ENCODE measurements around the gene MDM2. TPM values are rescaled to one million over a fixed set of nuclear protein-coding genes. Genes with fewer than 3 reads are reported as not detected.

Gene MDM2
- total RNA-seq, 1 donor from 2014 or later = 36.0 TPM

GRCh38 chr12:68841717-68842116, 33.7 kb downstream of the MDM2 start:
- intact Hi-C loops (cut with micrococcal nuclease) = no loop called here
- Histone ChIP-seq H3K9me3 (replicated peaks) (no peaks in the 10 kb centered on the region), H3K4me1 (peaks cover 10% of the 10 kb centered on the region), H3K27me3 (ENCODE audit: low read depth) (no peaks in the 10 kb centered on the region), H3K36me3 (peaks cover 74% of the 10 kb centered on the region), H3K27ac (replicated peaks) (no peak overlapping the region), H3K4me3 (no peak overlapping the region)
- TF ChIP-seq, protein P1, sequence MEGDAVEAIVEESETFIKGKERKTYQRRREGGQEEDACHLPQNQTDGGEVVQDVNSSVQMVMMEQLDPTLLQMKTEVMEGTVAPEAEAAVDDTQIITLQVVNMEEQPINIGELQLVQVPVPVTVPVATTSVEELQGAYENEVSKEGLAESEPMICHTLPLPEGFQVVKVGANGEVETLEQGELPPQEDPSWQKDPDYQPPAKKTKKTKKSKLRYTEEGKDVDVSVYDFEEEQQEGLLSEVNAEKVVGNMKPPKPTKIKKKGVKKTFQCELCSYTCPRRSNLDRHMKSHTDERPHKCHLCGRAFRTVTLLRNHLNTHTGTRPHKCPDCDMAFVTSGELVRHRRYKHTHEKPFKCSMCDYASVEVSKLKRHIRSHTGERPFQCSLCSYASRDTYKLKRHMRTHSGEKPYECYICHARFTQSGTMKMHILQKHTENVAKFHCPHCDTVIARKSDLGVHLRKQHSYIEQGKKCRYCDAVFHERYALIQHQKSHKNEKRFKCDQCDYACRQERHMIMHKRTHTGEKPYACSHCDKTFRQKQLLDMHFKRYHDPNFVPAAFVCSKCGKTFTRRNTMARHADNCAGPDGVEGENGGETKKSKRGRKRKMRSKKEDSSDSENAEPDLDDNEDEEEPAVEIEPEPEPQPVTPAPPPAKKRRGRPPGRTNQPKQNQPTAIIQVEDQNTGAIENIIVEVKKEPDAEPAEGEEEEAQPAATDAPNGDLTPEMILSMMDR (IDR thresholded peaks at IDR 0.05; ENCODE audit: borderline replicate concordance) = no peak
- DNase-seq = no peak

DNA sequence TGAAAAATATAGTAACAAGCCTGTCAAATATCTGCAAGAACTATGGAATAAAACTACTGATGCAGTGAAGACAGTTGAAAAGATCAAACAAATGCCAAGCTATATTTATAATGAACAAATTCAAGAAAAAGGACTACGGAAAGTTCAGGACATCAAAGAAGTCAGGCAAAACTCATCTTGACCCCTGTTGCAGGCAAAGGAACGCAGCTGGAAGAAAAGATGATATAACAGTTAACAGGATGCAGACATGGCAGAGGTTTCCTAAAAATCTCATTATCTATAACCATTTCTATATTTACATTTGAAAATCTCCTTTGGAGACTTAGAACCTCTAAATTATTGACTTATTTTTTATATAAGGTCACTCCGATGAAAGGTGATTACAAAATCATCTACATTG, 34.1 kb downstream of the MDM2 start:
- H3K36me3 ChIP-seq = peaks cover 70% of the 10 kb centered on the region
- H3K9me3 ChIP-seq (replicated peaks) = no peaks in the 10 kb centered on the region
- H3K4me1 ChIP-seq = peaks cover 10% of the 10 kb centered on the region
- no peak overlapping the region for H3K27ac ChIP-seq (replicated peaks)
- intact Hi-C loops (cut with micrococcal nuclease) = no loop called here
- TF ChIP-seq, protein P1 (IDR thresholded peaks at IDR 0.05; ENCODE audit: borderline replicate concordance) = no peak
- H3K4me3 ChIP-seq = no peak overlapping the region
- no peaks in the 10 kb centered on the region for H3K27me3 ChIP-seq (ENCODE audit: low read depth)
- DNase-seq = no peak

GRCh38 chr12:68842784-68843567, 35.0 kb downstream of the MDM2 start:
- Histone ChIP-seq H3K4me1 (peaks cover 10% of the 10 kb centered on the region), H3K27me3 (ENCODE audit: low read depth) (no peaks in the 10 kb centered on the region), H3K27ac (replicated peaks) (no peak overlapping the region), H3K9me3 (replicated peaks) (no peaks in the 10 kb centered on the region), H3K36me3 (peaks cover 61% of the 10 kb centered on the region), H3K4me3 (no peak overlapping the region)
- intact Hi-C loops (cut with micrococcal nuclease) = no loop called here
- TF ChIP-seq, protein P1 (IDR thresholded peaks at IDR 0.05; ENCODE audit: borderline replicate concordance) = no peak
- no peak for DNase-seq

GRCh38 chr12:68844318-68844745, 36.4 kb downstream of the MDM2 start:
- Histone ChIP-seq H3K27ac (replicated peaks) (no peak overlapping the region), H3K36me3 (peaks cover 48% of the 10 kb centered on the region), H3K4me1 (peaks cover 4% of the 10 kb centered on the region), H3K27me3 (ENCODE audit: low read depth) (no peaks in the 10 kb centered on the region), H3K4me3 (no peak overlapping the region), H3K9me3 (replicated peaks) (no peaks in the 10 kb centered on the region)
- intact Hi-C loops (cut with micrococcal nuclease) = no loop called here
- no peak for DNase-seq
- TF ChIP-seq, protein P1 (IDR thresholded peaks at IDR 0.05; ENCODE audit: borderline replicate concordance) = no peak

DNA sequence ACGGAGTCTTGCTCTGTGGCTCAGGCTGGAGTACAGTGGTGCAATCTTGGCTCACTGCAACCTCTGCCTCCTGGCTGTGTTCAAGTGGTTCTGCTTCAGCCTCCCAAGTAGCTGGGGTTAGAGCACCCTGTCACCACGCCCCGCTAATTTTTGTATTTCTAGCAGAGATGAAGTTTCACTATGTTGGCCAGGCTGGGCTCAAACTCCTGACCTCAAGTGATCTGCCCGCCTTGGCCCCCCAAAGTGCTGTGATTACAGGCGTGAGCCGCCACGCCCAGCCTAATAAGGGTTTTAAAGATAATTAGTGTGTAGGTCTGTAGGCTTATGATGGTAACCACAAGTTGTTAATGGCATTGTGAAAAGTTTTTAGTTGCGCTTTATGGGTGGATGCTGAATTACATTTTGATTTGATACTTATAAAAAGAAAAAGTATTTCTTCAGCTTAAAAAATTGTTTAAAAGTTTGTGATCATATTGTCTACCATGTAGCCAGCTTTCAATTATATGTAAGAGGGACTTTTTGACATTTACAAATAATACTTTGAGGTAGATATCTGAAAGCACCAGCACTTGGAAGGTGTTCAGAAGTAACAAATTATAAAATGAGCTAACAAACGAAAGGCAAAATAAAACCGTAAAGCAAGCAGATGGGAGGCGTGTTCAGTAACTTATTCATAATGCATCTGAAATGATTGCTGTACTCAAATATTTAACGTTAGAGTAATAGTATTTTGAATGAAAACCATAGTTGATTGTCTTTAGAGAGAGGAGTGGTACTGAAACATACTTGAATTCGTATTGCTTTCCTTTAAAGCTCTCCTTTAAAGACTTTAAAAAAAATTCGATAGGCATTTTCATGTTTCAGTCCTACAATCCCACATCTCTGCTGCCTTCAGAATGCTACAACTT, 37.1 kb downstream of the MDM2 start:
- intact Hi-C loops (cut with micrococcal nuclease) = no loop called here
- Histone ChIP-seq H3K36me3 (peaks cover 41% of the 10 kb centered on the region), H3K4me3 (no peak overlapping the region), H3K27me3 (ENCODE audit: low read depth) (no peaks in the 10 kb centered on the region), H3K9me3 (replicated peaks) (no peaks in the 10 kb centered on the region), H3K27ac (replicated peaks) (no peak overlapping the region), H3K4me1 (no peaks in the 10 kb centered on the region)
- no peak for DNase-seq
- TF ChIP-seq, protein P1 (IDR thresholded peaks at IDR 0.05; ENCODE audit: borderline replicate concordance) = no peak
